ENCODE measurements around the gene TBCB. TPM values are rescaled to one million over a fixed set of nuclear protein-coding genes. Genes with fewer than 3 reads are reported as not detected.
"Not testable (repeated sequence)": the region's sequence is repeated elsewhere in the genome, so short reads cannot be mapped to it uniquely, and the experiment has no call there.

TBCB gene
- total and polyA plus RNA-seq, 8 donors = 32.1 to 263 (median 115) TPM

GRCh38 chr19:36172852-36173251 lies 57.6 kb downstream of the TBCB start:
- Histone ChIP-seq H3K9me3 (no peaks in the 10 kb centered on the region), H3K36me3 (no peaks in the 10 kb centered on the region), H3K4me1 (peaks cover 12 to 25% (median 19%) of the 10 kb centered on the region in 4 donors), H3K27me3 (no peaks in the 10 kb centered on the region), H3K4me3 (no peak overlapping the region), H3K27ac (no peak overlapping the region)
- intact Hi-C loops (cut with DNase I; ENCODE audit: low total_unique reads) = no loop called here
- 86 to 95% (median 94%) methylated on average over 5 of the region's 5 CpGs for WGBS, 5 donors
- DNase-seq = no peak
- no peak for TF ChIP-seq POLR2A (IDR thresholded peaks at IDR 0.05)
- no peak for TF ChIP-seq EP300 (IDR thresholded peaks at IDR 0.05)
- TF ChIP-seq, protein P1, sequence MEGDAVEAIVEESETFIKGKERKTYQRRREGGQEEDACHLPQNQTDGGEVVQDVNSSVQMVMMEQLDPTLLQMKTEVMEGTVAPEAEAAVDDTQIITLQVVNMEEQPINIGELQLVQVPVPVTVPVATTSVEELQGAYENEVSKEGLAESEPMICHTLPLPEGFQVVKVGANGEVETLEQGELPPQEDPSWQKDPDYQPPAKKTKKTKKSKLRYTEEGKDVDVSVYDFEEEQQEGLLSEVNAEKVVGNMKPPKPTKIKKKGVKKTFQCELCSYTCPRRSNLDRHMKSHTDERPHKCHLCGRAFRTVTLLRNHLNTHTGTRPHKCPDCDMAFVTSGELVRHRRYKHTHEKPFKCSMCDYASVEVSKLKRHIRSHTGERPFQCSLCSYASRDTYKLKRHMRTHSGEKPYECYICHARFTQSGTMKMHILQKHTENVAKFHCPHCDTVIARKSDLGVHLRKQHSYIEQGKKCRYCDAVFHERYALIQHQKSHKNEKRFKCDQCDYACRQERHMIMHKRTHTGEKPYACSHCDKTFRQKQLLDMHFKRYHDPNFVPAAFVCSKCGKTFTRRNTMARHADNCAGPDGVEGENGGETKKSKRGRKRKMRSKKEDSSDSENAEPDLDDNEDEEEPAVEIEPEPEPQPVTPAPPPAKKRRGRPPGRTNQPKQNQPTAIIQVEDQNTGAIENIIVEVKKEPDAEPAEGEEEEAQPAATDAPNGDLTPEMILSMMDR (IDR thresholded peaks at IDR 0.05) = no peak
- no peak for TF ChIP-seq POLR2AphosphoS5 (IDR thresholded peaks at IDR 0.05)

DNA sequence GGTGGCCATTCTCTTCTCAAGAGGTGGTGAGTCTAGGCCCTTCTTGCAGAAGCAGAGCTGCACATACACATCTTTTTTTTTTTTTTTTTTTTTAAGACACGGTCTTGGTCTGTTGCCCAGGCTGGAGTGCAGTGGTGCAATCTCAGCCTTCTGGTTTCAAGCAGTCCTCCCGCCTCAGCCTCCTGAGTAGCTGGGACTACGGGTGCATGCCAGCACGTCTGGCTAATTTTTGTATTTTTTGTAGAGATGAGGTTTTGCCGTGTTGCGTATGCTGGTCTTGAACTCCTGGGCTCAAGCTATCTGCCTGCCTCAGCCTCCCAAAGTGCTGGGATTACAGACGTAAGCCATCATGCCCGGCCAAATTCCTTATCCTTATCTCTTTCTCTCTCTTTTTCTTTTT lies 58.6 kb downstream of the TBCB start:
- intact Hi-C loops (cut with DNase I; ENCODE audit: low total_unique reads); H3K9me3 ChIP-seq; H3K27me3 ChIP-seq; H3K4me3 ChIP-seq; H3K36me3 ChIP-seq; DNase-seq; H3K27ac ChIP-seq: not testable (repeated sequence)
- H3K4me1 ChIP-seq = peaks cover 12 to 18% (median 17%) of the 10 kb centered on the region in 4 donors
- 59 to 79% (median 69%) methylated on average over 8 of the region's 8 CpGs for WGBS, 5 donors

Other genes starting within 250 kb of the TBCB start
- 10 to 100 TPM in 4 of 5 donors, 1 to 10 TPM in 1; 5.3 to 76.5 (median 18.8) TPM for gene APLP1, start 246.9 kb upstream of the TBCB start, total RNA-seq
- 10 to 100 TPM; 12.5 to 31.3 (median 18.1) TPM for gene APLP1, start 246.9 kb upstream of the TBCB start, polyA plus RNA-seq
- 10 to 100 TPM in 3 of 5 donors, 1 to 10 TPM in 1, not detected in 1; 6.6 to 42.0 (median 17.6) TPM for gene NFKBID, start 214.9 kb upstream of the TBCB start, total RNA-seq
- gene NFKBID, start 214.9 kb upstream of the TBCB start, polyA plus RNA-seq = 1 to 10 TPM; 2.4 to 7.1 (median 3.3) TPM
- gene HCST, start 212.9 kb upstream of the TBCB start, total RNA-seq = 10 to 100 TPM in 1 of 5 donors, 1 to 10 TPM in 1, not detected in 3; 5.0 to 12.5 TPM
- 10 to 100 TPM in 1 of 3 donors, 1 to 10 TPM in 2; 8.2 to 11.3 (median 9.2) TPM for gene HCST, start 212.9 kb upstream of the TBCB start, polyA plus RNA-seq
- 10 to 100 TPM in 2 of 5 donors, 1 to 10 TPM in 1, not detected in 2; 9.4 to 72.3 (median 14.1) TPM for gene TYROBP, start 207.2 kb upstream of the TBCB start, total RNA-seq
- 100 to 1,000 TPM in 1 of 3 donors, 10 to 100 TPM in 2; 38.4 to 106 (median 87.2) TPM for gene TYROBP, start 207.2 kb upstream of the TBCB start, polyA plus RNA-seq
- 10 to 100 TPM in 2 of 5 donors, 1 to 10 TPM in 2, under 1 TPM in 1; 0.73 to 48.1 (median 4.0) TPM for gene LRFN3, start 179.1 kb upstream of the TBCB start, total RNA-seq
- gene LRFN3, start 179.1 kb upstream of the TBCB start, polyA plus RNA-seq = 1 to 10 TPM; 2.0 to 6.7 (median 2.6) TPM
- 10 to 100 TPM in 3 of 5 donors, 1 to 10 TPM in 1, not detected in 1; 8.0 to 38.1 (median 21.1) TPM for gene SDHAF1, start 120.3 kb upstream of the TBCB start, total RNA-seq
- 10 to 100 TPM; 19.2 to 31.2 (median 28.3) TPM for gene SDHAF1, start 120.3 kb upstream of the TBCB start, polyA plus RNA-seq
- 10 to 100 TPM in 1 of 5 donors, 1 to 10 TPM in 3, not detected in 1; 1.3 to 11.2 (median 5.4) TPM for gene SYNE4, start 106.7 kb upstream of the TBCB start, total RNA-seq
- 1 to 10 TPM; 3.5 to 5.8 (median 4.6) TPM for gene SYNE4, start 106.7 kb upstream of the TBCB start, polyA plus RNA-seq
- gene ALKBH6, start 101.3 kb upstream of the TBCB start, total RNA-seq = 100 to 1,000 TPM in 2 of 5 donors, 10 to 100 TPM in 1, 1 to 10 TPM in 2; 8.8 to 187 (median 44.2) TPM
- 10 to 100 TPM in 2 of 3 donors, 1 to 10 TPM in 1; 9.8 to 25.8 (median 13.7) TPM for gene ALKBH6, start 101.3 kb upstream of the TBCB start, polyA plus RNA-seq
- gene CLIP3, start 82.6 kb upstream of the TBCB start, total RNA-seq = 10 to 100 TPM in 1 of 5 donors, 1 to 10 TPM in 4; 1.8 to 17.1 (median 7.5) TPM
- 1 to 10 TPM; 4.5 to 8.3 (median 5.5) TPM for gene CLIP3, start 82.6 kb upstream of the TBCB start, polyA plus RNA-seq
- 10 to 100 TPM in 1 of 5 donors, 1 to 10 TPM in 1, under 1 TPM in 2, not detected in 1; 0.29 to 12.8 (median 5.1) TPM for gene THAP8, start 61.2 kb upstream of the TBCB start, total RNA-seq
- gene THAP8, start 61.2 kb upstream of the TBCB start, polyA plus RNA-seq = 1 to 10 TPM; 4.4 to 4.7 (median 4.7) TPM
- 10 to 100 TPM in 1 of 5 donors, 1 to 10 TPM in 3, under 1 TPM in 1; 0.29 to 15.2 (median 2.7) TPM for gene WDR62, start 60.6 kb upstream of the TBCB start, total RNA-seq
- gene WDR62, start 60.6 kb upstream of the TBCB start, polyA plus RNA-seq = 1 to 10 TPM in 2 of 3 donors, under 1 TPM in 1; 0.31 to 1.3 (median 1.2) TPM
- not detected for gene OVOL3, start 4.3 kb upstream of the TBCB start, total RNA-seq
- not detected for gene OVOL3, start 4.3 kb upstream of the TBCB start, polyA plus RNA-seq
- gene POLR2I, start 593 bp upstream of the TBCB start, total RNA-seq = 100 to 1,000 TPM in 1 of 5 donors, 10 to 100 TPM in 4; 16.2 to 199 (median 42.8) TPM
- 100 to 1,000 TPM in 2 of 3 donors, 10 to 100 TPM in 1; 84.0 to 123 (median 117) TPM for gene POLR2I, start 593 bp upstream of the TBCB start, polyA plus RNA-seq
- gene CAPNS1, start 24.6 kb downstream of the TBCB start, total RNA-seq = 100 to 1,000 TPM in 4 of 5 donors, 10 to 100 TPM in 1; 93.7 to 188 (median 115) TPM
- gene CAPNS1, start 24.6 kb downstream of the TBCB start, polyA plus RNA-seq = 100 to 1,000 TPM; 500 to 575 (median 554) TPM
- 10 to 100 TPM in 2 of 5 donors, 1 to 10 TPM in 2, not detected in 1; 4.0 to 21.0 (median 10.4) TPM for gene COX7A1, start 37.0 kb downstream of the TBCB start, total RNA-seq
- 10 to 100 TPM; 31.9 to 43.4 (median 32.7) TPM for gene COX7A1, start 37.0 kb downstream of the TBCB start, polyA plus RNA-seq
- gene ZNF565, start 99.2 kb downstream of the TBCB start, total RNA-seq = 10 to 100 TPM in 1 of 5 donors, 1 to 10 TPM in 3, under 1 TPM in 1; 0.45 to 16.3 (median 2.3) TPM
- 1 to 10 TPM; 2.1 to 3.4 (median 2.3) TPM for gene ZNF565, start 99.2 kb downstream of the TBCB start, polyA plus RNA-seq
- gene ZNF146, start 99.6 kb downstream of the TBCB start, total RNA-seq = 100 to 1,000 TPM in 1 of 5 donors, 10 to 100 TPM in 3, 1 to 10 TPM in 1; 8.7 to 108 (median 63.5) TPM
- 10 to 100 TPM; 19.2 to 24.7 (median 22.2) TPM for gene ZNF146, start 99.6 kb downstream of the TBCB start, polyA plus RNA-seq